ENCODE measurements around the gene LRRK1.

The LRRK1 gene

GRCh38 chr15:100923076-100923475 lies 3.9 kb downstream of the LRRK1 start:
- TF ChIP-seq CTCF (IDR thresholded peaks at IDR 0.05; ENCODE audit: extremely low read depth, missing control alignments): no peak
- DNase-seq (ENCODE audit: low spot score): no peak

GRCh38 chr15:100923902-100924301 lies 4.7 kb downstream of the LRRK1 start:
- no peak for TF ChIP-seq CTCF (IDR thresholded peaks at IDR 0.05; ENCODE audit: extremely low read depth, missing control alignments)

GRCh38 chr15:100924436-100924835 lies 5.3 kb downstream of the LRRK1 start:
- no peak for TF ChIP-seq CTCF (IDR thresholded peaks at IDR 0.05; ENCODE audit: extremely low read depth, missing control alignments)
- no peak for DNase-seq (ENCODE audit: low spot score)

More at GRCh38 chr15:100923902-100924301, 4.7 kb downstream of the LRRK1 start:
- no peak for DNase-seq (ENCODE audit: low spot score)

- no peak for DNase-seq (ENCODE audit: low spot score)
- no peak for TF ChIP-seq CTCF (IDR thresholded peaks at IDR 0.05; ENCODE audit: extremely low read depth, missing control alignments)
These were observed 6.3 kb downstream of the LRRK1 start for GRCh38 chr15:100925480-100925879.

GRCh38 chr15:100926258-100926657 lies 7.1 kb downstream of the LRRK1 start:
- peak; percentile 20 for TF ChIP-seq CTCF (IDR thresholded peaks at IDR 0.05; ENCODE audit: extremely low read depth, missing control alignments)
- peak; percentile 49 for DNase-seq (ENCODE audit: low spot score)

- TF ChIP-seq CTCF (IDR thresholded peaks at IDR 0.05; ENCODE audit: extremely low read depth, missing control alignments): no peak
- no peak for DNase-seq (ENCODE audit: low spot score)
These were observed 8.0 kb downstream of the LRRK1 start for GRCh38 chr15:100926971-100927756.

GRCh38 chr15:100928632-100929280 lies 9.6 kb downstream of the LRRK1 start:
- DNase-seq (ENCODE audit: low spot score): no peak
- TF ChIP-seq CTCF (IDR thresholded peaks at IDR 0.05; ENCODE audit: extremely low read depth, missing control alignments): no peak
